ENCODE results near the gene SAMMSON.

DNA sequence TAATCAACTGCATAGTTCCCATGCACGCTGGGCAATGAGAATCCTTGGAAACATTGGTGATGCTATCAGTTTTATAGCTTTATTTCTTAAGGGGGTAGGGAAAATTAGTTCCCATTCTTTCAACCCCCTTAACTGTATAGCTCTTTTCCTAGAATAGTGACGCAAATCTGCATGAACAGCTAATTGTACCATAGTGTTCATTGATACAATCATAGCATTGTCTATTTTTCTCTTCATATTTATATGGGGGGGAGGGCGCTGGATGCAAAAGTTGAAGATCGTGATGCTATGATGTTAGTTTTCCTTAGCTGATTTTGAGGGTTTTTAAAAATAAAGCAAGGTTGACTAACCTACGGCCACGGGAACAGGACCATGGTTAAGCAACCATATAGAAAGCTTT lies 32.4 kb upstream of the SAMMSON start:
- TF ChIP-seq EGR1 (IDR thresholded peaks at IDR 0.05; ENCODE audit: low read depth in 2 of 2) (no peak), RXRA (IDR thresholded peaks at IDR 0.05) (no peak), CTCF (IDR thresholded peaks at IDR 0.05; ENCODE audit: low read depth, low read length, missing input control) (no peak), ATF3 (IDR thresholded peaks at IDR 0.05) (no peak), RAD21 (IDR thresholded peaks at IDR 0.05) (no peak), SP1 (IDR thresholded peaks at IDR 0.05) (no peak), JUND (IDR thresholded peaks at IDR 0.05) (no peak), TAF1 (conservative IDR thresholded peaks at IDR 0.05) (no peak), YY1 (IDR thresholded peaks at IDR 0.05) (no peak), GABPA (IDR thresholded peaks at IDR 0.05 in 1 of 2, conservative IDR thresholded peaks at IDR 0.05 in 1 of 2) (no peak), FOXA1 (IDR thresholded peaks at IDR 0.05) (no peak), REST (IDR thresholded peaks at IDR 0.05) (no peak), HNF4A (conservative IDR thresholded peaks at IDR 0.05) (no peak)
- TF ChIP-seq, protein P1, sequence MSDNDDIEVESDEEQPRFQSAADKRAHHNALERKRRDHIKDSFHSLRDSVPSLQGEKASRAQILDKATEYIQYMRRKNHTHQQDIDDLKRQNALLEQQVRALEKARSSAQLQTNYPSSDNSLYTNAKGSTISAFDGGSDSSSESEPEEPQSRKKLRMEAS (IDR thresholded peaks at IDR 0.05) = no peak

Measured in liver (tissue), 3 donors.